Dendritic cell treated with granulocyte-macrophage colony-stimulating factor and Interleukin-4, amounts not matched to agents 40 ng/mL and 50 ng/mL, for 4 days (primary cell): Measurements from ENCODE around the gene ENAH.

Source experiments
- H3K27ac Mint-ChIP-seq: one replicate; pipeline ENCODE4 v1.8.0; 2022; ENCODE audit warnings: mild to moderate bottlenecking, mixed read lengths
- H3K27me3 Mint-ChIP-seq: one replicate; pipeline ENCODE4 v1.8.0; 2022; ENCODE audit warnings: mild to moderate bottlenecking, mixed read lengths
- H3K36me3 Mint-ChIP-seq: one replicate; pipeline ENCODE4 v1.8.0; 2022; ENCODE audit warnings: low read depth, mixed read lengths
- H3K4me1 Mint-ChIP-seq: one replicate; pipeline ENCODE4 v1.8.0; 2022; ENCODE audit warnings: low read depth, mixed read lengths
- H3K4me3 Mint-ChIP-seq: one replicate; pipeline ENCODE4 v1.8.0; 2022; ENCODE audit warnings: mild to moderate bottlenecking, moderate library complexity, mixed read lengths
- H3K9me3 Mint-ChIP-seq: one replicate; pipeline ENCODE4 v1.8.0; 2022; ENCODE audit warnings: mixed read lengths
- intact Hi-C: fragments of 100-400 bp; cut with micrococcal nuclease; formaldehyde crosslinking; loops from one replicate; pipeline ENCODE4 v1.15.0; 2022

The ENAH gene

GRCh38 chr1:225689882-225690459 is 37.0 kb upstream of the ENAH start:
- Mint-ChIP-seq H3K9me3 (no peaks in the 10 kb centered on the region), H3K4me3 (no peak overlapping the region), H3K27ac (no peak overlapping the region), H3K27me3 (no peaks in the 10 kb centered on the region), H3K36me3 (no peaks in the 10 kb centered on the region), H3K4me1 (peaks cover 18% of the 10 kb centered on the region)
- intact Hi-C loops: no loop called here

GRCh38 chr1:225688345-225688744 is 35.4 kb upstream of the ENAH start:
- Mint-ChIP-seq H3K4me1 (peaks cover 18% of the 10 kb centered on the region), H3K36me3 (no peaks in the 10 kb centered on the region), H3K4me3 (no peak overlapping the region), H3K27me3 (no peaks in the 10 kb centered on the region), H3K27ac (no peak overlapping the region), H3K9me3 (no peaks in the 10 kb centered on the region)
- intact Hi-C loops: no loop called here

DNA sequence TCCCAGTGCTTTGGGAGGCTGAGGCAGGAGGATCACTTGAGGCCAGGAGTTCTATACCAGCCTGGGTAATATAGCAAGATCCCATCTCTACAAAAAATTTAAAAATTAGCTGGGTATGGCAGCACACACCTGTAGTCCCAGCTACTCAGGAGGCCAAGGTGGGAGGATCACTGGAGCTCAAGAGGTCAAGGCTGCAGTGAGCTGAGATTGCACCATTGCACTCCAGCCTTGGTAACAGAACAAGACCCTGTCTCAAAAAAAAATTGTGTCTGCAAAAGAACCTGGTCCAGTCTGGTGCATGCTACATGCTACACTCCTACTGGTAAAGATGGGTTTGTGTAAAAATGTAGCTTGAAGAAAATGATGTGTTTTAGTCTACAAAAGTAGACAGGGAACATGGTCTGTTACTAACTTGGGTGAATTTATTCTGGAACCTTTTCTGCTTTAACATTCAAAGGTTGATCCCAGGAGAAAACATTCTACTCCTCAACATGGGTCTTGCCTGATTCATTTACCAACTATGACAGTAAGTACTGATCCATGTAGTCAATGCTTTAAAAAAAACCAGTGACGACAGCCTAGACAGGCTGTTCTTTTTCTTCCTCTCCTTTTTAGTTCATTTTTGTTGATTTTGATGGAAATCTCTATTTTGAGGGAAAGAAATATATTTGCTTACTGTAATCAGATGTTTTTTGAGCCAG is 32.7 kb upstream of the ENAH start:
- Mint-ChIP-seq H3K36me3 (no peaks in the 10 kb centered on the region), H3K9me3 (no peaks in the 10 kb centered on the region), H3K4me3 (no peak overlapping the region), H3K4me1 (peaks cover 16% of the 10 kb centered on the region), H3K27me3 (no peaks in the 10 kb centered on the region), H3K27ac (no peak overlapping the region)
- intact Hi-C loops: no loop called here

- no peaks in the 10 kb centered on the region for H3K36me3 Mint-ChIP-seq
- no peaks in the 10 kb centered on the region for H3K9me3 Mint-ChIP-seq
- H3K4me3 Mint-ChIP-seq: no peak overlapping the region
- H3K4me1 Mint-ChIP-seq: peaks cover 9% of the 10 kb centered on the region
- peaks cover 2% of the 10 kb centered on the region for H3K27me3 Mint-ChIP-seq
- no peak overlapping the region for H3K27ac Mint-ChIP-seq
- intact Hi-C loops: no loop called here
Measured at GRCh38 chr1:225684741-225685140, 31.8 kb upstream of the ENAH start.

- H3K27me3 Mint-ChIP-seq: peaks cover 27% of the 10 kb centered on the region
- no peaks in the 10 kb centered on the region for H3K9me3 Mint-ChIP-seq
- intact Hi-C loops: no loop called here
Measured at GRCh38 chr1:225681231-225681630, 28.3 kb upstream of the ENAH start.

GRCh38 chr1:225678545-225678944 is 25.6 kb upstream of the ENAH start:
- no peaks in the 10 kb centered on the region for H3K36me3 Mint-ChIP-seq
- H3K27ac Mint-ChIP-seq: no peak overlapping the region
- no peaks in the 10 kb centered on the region for H3K9me3 Mint-ChIP-seq
- H3K4me3 Mint-ChIP-seq: no peak overlapping the region
- peaks cover 40% of the 10 kb centered on the region for H3K27me3 Mint-ChIP-seq
- peaks cover 4% of the 10 kb centered on the region for H3K4me1 Mint-ChIP-seq
- intact Hi-C loops: no loop called here

More at GRCh38 chr1:225681231-225681630, 28.3 kb upstream of the ENAH start:
- Mint-ChIP-seq H3K4me1 (peaks cover 4% of the 10 kb centered on the region), H3K36me3 (no peaks in the 10 kb centered on the region), H3K4me3 (no peak overlapping the region), H3K27ac (no peak overlapping the region)

DNA sequence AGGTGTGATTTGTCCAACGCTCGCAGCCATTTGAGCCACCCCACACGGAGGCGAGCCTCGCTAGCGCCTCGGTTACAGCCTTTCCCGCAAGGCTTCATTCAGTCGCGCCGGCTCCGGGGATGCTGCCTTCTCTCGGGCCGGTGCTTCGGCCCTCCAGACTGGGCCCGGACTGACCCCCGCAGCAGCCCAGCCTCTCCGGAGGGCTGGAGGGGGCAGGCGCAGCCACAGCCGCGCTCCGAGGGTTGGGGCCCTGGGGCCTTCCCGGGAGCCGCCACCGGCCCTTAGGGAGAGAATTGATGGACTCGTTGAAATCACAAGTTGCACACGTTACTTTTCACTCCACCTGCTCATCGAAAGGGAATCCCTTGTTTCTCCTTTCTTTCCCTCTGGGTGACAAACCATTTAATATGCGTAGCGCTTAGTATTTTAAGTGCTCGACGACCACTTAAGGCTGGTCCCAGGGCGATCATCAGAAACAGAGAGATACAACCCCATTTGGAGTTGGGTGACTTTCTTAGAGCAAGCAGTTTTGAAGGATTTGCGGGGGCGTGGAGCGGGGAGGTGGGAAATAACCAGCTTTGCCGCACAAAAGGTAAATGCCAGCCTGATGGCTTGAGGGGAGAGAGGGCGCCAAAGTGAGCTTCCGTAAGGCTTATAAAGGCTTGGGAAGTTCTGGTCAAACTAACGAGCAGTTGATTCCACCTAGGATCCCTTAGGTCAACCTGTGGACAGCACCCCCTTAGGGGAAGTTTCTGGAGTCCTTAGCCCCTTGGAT is 24.6 kb upstream of the ENAH start:
- peaks cover 40% of the 10 kb centered on the region for H3K27me3 Mint-ChIP-seq
- no peaks in the 10 kb centered on the region for H3K36me3 Mint-ChIP-seq
- H3K27ac Mint-ChIP-seq: no peak overlapping the region
- no peak overlapping the region for H3K4me3 Mint-ChIP-seq
- peaks cover 4% of the 10 kb centered on the region for H3K4me1 Mint-ChIP-seq
- no peaks in the 10 kb centered on the region for H3K9me3 Mint-ChIP-seq
- intact Hi-C loops: no loop called here

DNA sequence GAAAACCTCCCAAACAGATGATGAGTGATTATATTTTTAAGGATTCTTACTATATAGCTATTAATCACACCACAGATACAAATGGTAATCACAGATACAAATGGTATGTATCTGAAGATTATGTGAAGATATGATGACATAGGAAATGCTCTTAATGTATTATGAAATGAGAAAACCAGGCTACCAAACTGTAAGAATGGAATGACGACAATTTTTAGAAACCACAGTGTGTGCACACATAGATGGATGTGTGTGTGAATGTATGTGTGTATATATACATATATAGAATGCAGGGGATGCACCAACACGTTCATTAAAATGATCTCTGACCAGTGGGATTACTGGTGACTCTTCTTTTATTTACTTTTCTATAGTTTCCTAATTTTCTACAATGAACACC is 21.5 kb upstream of the ENAH start:
- Mint-ChIP-seq H3K4me3 (no peak overlapping the region), H3K27ac (no peak overlapping the region), H3K9me3 (no peaks in the 10 kb centered on the region), H3K4me1 (peaks cover 4% of the 10 kb centered on the region), H3K36me3 (no peaks in the 10 kb centered on the region), H3K27me3 (peaks cover 35% of the 10 kb centered on the region)
- intact Hi-C loops: no loop called here

DNA sequence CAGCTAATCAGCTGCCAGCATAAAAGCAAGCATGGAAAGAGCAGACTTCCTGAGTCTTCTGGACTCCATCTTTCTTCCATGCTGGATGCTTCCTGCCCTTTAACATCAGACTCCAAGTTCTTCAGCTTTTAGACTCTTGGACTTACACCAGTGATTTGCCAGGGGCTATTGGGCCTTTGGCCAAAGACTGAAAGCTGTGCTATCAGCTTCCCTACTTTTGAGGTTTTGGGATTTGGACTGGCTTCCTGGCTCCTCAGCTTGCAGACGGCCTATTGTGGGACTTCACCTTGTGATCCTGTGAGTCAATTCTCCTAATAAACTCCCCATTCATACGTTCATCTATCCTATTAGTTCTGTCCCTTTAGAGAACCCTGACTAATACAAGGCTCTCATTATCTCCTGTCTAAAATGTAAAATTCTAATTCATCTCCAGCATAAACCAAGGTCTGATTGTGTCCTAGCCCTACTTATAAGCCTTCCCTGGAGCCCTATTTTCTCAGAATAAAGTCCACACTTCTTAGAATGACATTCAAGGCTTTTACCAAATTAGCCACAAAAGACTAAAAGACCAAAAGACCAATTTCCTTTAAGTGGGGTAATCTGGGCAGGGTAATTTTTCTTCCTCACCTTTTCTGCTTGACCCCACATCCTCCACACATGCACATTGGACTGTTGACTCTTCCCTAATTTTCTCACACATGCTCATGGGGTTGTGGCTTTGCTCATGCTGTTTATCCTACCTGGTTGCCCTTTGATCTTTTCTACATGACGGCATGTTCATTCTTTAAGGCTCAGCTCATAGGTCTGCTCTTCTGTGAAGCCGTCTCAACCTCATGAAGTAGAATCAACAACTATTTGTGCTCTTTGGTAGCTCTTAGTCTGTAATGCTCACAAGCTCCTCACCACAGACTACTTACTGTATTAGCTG is 18.1 kb upstream of the ENAH start:
- H3K4me3 Mint-ChIP-seq: no peak overlapping the region
- H3K27ac Mint-ChIP-seq: no peak overlapping the region
- H3K4me1 Mint-ChIP-seq: no peaks in the 10 kb centered on the region
- no peaks in the 10 kb centered on the region for H3K36me3 Mint-ChIP-seq
- intact Hi-C loops: no loop called here
- peaks cover 11% of the 10 kb centered on the region for H3K27me3 Mint-ChIP-seq
- H3K9me3 Mint-ChIP-seq: no peaks in the 10 kb centered on the region

DNA sequence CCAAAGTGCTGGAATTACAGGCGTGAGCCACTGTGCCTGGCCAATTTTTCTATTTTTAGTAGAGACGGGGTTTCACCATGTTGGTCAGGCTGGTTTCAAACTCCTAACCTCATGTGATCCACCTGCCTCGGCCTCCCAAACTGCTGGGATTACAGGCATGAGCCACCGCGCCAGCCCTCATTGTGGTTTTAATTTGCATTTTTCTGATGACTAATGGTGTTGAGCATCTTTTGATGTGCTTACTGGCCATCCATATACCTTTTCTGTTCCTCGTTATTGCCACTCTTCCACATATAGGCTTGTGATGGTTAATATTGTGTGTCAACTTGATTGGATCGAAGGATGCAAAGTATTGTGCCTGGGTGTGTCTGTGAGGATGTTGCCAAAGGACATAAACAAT is 17.4 kb upstream of the ENAH start:
- Mint-ChIP-seq H3K4me3 (no peak overlapping the region), H3K27me3 (peaks cover 6% of the 10 kb centered on the region), H3K36me3 (no peaks in the 10 kb centered on the region), H3K27ac (no peak overlapping the region), H3K9me3 (no peaks in the 10 kb centered on the region), H3K4me1 (no peaks in the 10 kb centered on the region)
- intact Hi-C loops: no loop called here

DNA sequence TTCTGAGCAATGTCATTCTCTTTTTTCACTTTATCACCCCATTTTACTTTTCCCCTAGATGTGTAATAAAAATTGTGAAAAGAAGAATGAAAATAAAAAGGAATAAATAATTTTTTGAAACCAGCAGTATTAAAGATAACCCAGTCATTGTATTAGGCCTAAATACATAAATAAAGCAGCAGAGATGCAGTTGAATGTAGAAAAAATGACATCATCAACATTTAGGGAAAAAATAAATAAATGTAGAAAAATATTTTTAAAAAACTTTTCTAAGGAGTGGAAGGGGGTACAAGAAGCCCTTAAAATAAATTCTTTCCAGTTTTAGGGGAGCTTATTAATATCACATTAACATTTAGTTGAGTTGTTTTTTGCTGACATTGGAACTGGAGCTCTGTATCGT is 15.3 kb upstream of the ENAH start:
- intact Hi-C loops: no loop called here
- Mint-ChIP-seq H3K4me1 (no peaks in the 10 kb centered on the region), H3K27me3 (peaks cover 2% of the 10 kb centered on the region), H3K27ac (no peak overlapping the region), H3K36me3 (no peaks in the 10 kb centered on the region), H3K9me3 (no peaks in the 10 kb centered on the region), H3K4me3 (no peak overlapping the region)

- H3K27me3 Mint-ChIP-seq: peaks cover 2% of the 10 kb centered on the region
- no peaks in the 10 kb centered on the region for H3K36me3 Mint-ChIP-seq
- H3K4me1 Mint-ChIP-seq: no peaks in the 10 kb centered on the region
- intact Hi-C loops: no loop called here
- H3K4me3 Mint-ChIP-seq: no peak overlapping the region
- H3K27ac Mint-ChIP-seq: no peak overlapping the region
- no peaks in the 10 kb centered on the region for H3K9me3 Mint-ChIP-seq
Measured at GRCh38 chr1:225667362-225667761, 14.4 kb upstream of the ENAH start.

- Mint-ChIP-seq H3K36me3 (no peaks in the 10 kb centered on the region), H3K4me1 (no peaks in the 10 kb centered on the region), H3K9me3 (no peaks in the 10 kb centered on the region), H3K27me3 (peaks cover 2% of the 10 kb centered on the region), H3K27ac (no peak overlapping the region), H3K4me3 (no peak overlapping the region)
- intact Hi-C loops: no loop called here
Measured at GRCh38 chr1:225666495-225666894, 13.6 kb upstream of the ENAH start.

GRCh38 chr1:225664762-225665161 is 11.8 kb upstream of the ENAH start:
- peaks cover 5% of the 10 kb centered on the region for H3K4me1 Mint-ChIP-seq
- H3K27ac Mint-ChIP-seq: no peak overlapping the region
- H3K4me3 Mint-ChIP-seq: no peak overlapping the region
- H3K36me3 Mint-ChIP-seq: no peaks in the 10 kb centered on the region
- peaks cover 2% of the 10 kb centered on the region for H3K27me3 Mint-ChIP-seq
- H3K9me3 Mint-ChIP-seq: no peaks in the 10 kb centered on the region
- intact Hi-C loops: no loop called here
